T47D (cell line): ENCODE measurements around the gene INPP5A.

Experiments used
- DNase-seq, 2 experiments: peaks; one replicate each; pipeline versions ENCODE4 v3.0.0 to v3.0.0-alpha.2; 2011 to 2012; ENCODE audit warnings: low read depth in 1 of 2, low spot score in 1 of 2
- JUND ChIP-seq: IDR thresholded peaks from 2 replicates; pipeline ENCODE4 v1.6.1; 2012; ENCODE audit warnings: low read depth
- in situ Hi-C: cut with HindIII; loops from 2 replicates; pipeline ENCODE4 v1.10.0; 2016; ENCODE audit warnings: low sequenced_read_pairs, low pct_unique_long_range_greater_than_20kb

The INPP5A gene

DNA sequence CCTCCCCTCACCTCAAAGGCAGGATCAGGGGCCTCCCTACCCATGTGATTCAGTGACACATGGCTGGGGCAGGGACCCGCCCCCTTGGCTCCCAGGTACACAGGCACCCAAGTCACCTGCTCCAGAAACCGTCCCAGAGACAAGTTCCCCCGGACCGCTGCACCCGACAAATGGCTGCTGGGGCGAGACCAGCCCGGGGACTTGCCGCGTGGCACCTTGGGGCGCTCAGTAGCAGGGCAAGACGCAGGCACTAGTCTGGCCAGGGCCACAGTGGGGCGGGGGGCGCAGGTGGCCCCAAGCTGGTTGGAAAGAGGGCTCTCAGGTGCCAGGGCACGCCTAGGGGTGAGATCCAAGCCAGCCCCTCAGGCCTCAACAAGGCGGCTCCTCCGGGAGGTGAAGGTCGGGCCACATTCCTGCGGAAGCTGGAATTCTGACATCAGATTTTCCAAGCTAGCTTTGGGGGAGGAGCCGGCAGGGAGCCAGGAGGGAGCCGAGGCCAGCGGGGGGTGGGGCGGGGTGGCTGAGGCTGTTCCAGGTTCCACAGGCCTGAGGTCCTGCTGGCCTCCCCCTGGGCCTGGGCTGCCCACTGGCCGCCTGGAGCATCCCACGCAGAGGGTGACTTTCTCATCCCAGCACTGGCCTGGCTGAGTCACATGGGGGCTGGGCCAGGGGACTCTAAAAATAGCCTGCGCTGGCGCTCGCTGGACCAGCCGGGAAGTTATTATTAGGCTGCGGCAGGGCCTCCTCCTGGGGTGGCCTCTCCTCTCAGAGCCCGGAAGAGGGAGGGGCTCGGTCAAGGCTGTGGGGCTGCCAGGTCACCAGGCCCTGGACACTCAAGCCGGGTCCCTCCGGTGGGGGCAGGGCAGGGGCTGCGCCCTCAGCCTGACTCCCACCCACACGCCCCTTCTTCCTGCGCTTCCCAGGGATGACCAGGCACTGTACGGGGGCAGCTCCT is 20.5 kb upstream of the INPP5A start:
- TF ChIP-seq JUND, result no peak; the same call in 1 of the 2 replicates
- peak; percentile 47 to 88 for DNase-seq
- in situ Hi-C loops, result no loop called here

DNA sequence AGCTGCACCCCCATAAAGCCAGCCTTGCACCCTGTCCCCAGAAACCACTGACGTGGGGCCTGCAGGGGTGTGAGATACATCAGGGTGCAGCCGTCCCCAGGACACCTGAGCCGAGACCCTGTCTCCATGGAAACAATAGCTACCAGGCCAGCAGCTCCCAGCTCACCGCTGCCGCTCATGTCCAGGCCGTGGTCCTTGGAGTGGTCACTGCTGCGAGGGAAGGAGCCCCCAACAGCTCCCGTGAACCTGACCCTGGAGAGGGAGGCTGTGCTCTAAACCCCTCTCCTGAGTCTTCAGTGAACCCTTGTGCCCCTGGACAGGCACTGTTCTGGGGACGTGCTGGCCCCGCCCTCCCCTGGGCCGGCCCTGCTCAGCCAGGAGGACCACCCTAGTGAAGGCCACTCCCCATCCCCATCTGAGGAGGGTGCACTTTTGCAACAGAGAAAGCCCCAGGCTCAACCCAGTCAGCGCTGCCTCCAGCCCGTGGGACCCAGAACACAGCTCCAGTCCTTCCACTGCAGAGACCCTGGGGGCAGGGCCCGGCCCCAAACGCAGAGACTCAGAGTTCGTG is 19.6 kb upstream of the INPP5A start:
- in situ Hi-C loops, result no loop called here
- TF ChIP-seq JUND, result no peak
- DNase-seq, result no peak

DNA sequence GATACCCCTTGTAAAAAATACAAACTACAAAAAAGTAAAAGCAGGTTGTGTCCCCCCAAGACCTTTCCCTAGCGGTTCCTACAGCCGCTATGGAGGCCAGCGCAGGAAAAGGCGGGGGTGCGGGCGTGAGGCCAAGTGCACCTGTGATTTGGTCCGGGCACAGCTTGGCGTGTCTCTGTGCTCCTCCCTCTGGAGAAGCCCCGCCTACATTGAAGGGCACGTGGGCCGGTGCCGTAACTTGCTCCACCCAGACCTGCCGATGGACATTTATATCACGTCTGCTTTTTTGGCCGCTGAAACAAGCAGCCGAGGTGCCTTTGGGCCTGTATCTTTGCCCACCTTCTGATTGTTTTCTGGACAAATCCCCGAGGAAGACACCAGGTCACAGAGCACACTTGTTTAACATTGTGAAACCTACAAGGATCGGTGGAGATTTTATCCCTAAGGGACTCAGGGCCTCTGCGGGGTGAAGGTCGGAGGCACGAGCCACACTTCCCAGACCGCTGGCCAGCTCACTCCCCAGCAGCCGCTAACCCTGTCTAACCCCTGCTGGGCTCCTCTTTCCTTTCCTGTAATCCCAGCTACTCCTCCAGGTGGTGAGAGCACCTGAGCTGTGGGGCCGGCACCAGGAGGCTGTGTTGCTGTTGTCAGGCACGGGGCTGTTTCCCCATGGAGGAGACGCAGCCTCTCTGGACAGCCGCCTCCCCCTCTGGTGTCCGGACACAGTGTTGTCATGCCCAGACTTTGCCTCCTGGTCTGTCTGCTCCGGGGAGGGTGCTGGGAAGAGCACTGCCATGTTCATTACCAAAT is 18.8 kb upstream of the INPP5A start:
- peak; percentile 87 to 88 for DNase-seq
- in situ Hi-C loops, result no loop called here
- no peak for TF ChIP-seq JUND

DNA sequence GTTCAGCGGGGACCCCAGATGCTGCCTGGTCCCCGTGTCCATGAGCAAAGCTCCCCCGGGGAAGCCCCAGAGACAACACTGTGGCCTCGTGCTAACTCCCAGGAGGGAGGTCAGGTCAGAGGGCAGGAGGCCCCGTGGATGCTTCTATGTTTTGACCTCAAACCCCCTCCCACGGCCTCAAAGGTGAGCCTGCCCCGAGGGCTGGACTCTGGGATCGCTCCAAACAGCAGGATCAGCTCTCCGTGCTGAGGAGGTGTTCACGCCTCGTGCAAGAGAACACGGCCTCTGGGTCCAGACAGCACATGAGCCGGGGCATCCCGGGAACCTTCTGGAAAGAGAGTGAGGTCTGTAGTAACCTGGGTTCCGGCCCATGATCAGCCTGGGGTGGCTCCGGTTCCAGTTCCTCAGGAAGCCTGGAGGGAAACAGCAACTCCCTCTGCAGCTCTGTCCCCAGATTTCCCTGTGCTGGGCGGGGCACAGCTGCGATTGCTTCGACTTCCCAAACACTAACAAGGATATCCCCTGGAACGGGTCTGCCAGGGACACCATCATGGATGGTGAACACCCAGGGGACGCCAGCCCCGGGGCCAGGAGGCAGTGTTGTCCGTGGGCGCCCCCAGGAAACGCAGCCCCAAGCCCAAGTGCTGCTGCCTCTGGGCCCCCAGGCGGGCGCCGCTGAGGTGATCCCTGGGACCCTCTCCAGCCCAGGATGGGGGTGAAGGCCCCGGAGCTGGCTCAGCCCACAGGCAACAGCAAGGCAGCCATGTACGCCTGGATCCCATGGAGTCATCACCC is 18.0 kb upstream of the INPP5A start:
- no peak for DNase-seq
- no peak for TF ChIP-seq JUND
- in situ Hi-C loops, result no loop called here

DNA sequence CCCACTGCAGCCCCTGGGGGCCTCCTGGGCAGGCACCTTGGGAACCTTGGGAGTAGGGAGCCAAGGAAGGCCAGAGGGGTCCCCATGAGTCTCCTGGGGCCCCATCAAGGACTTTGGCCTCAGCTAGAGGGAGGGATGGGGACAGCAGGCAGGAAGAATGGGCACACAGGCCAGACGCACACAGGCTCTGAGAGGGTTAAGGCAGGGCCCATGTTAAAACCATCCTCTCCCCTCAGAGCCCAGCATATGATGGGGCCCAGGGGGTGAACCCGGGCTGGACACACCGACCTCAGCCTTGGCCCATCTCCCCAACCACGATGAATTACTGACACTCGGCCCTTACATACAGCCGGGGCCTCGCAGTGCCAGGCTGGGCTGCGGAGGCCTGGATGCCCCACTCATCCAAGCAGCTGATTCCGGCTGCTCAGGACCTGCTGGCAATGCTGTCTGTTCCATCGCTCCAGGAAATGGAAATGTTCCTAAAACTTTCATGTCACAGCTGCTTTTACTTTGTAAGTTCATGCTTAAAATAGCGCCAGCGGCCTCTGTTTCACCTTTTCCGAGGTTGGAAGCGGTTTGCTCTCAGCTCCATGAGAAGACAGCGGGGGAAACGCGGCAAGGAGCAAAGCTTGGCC is 17.3 kb upstream of the INPP5A start:
- TF ChIP-seq JUND, result no peak
- in situ Hi-C loops, result no loop called here
- no peak for DNase-seq

DNA sequence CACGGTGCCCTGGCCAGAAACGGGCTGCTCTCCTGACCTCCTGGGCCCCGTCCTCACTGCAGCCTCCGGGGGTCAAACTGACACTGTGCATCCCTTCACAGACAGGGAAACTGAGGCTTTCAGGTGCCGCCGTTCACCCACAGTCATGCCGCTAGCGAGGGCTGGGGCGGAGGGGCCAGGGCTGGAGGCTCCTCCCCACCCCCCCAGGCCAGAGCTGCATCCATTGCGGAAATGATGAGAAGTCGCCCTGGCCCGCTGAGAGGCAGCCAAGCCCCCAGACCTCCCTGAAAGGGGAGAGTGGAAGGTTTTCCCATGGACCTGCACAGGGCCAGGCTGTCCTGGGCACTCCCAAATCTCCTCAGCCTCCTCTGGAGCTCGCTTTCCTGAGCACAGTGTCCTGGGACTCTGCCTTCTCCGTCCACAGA is 16.5 kb upstream of the INPP5A start:
- TF ChIP-seq JUND, result no peak
- DNase-seq, result no peak
- in situ Hi-C loops, result no loop called here

DNA sequence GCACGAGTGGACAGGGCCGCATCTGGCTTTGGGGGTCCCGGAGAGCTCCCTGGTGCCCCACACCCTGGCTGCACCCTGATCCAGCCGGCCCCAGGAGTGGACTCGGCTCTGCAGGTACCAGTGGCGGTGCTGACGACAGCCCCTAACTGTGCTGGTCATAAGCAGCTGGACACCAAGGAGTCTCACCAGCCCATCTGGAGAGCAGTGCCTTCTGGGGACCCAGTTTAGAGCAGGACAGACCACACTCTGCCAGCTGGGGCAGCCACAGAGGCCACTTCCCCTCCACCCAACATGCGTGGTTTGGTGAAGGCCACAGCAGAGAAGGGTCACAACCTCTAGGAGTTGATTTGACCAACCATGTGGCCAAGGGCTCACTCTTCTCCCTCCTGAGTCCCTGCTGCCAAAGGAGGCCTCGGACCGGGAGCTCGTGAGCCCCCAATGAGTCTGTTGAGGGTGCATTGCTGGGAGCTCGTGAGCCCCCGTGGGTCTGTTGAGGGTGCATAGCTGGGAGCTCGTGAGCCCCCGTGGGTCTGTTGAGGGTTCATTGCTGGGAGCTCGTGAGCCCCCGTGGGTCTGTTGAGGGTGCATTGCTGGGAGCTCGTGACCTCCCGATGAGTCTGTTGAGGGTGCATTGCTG is 16.0 kb upstream of the INPP5A start:
- in situ Hi-C loops, result no loop called here
- no peak for TF ChIP-seq JUND
- no peak for DNase-seq

- no peak for TF ChIP-seq JUND
- in situ Hi-C loops, result no loop called here
- no peak for DNase-seq
Measured at GRCh38 chr10:132522521-132523411, 14.8 kb upstream of the INPP5A start.

GRCh38 chr10:132523561-132524442 is 13.8 kb upstream of the INPP5A start:
- TF ChIP-seq JUND, result no peak
- in situ Hi-C loops, result no loop called here
- no peak for DNase-seq
